Testis (tissue), 3 donors: ENCODE results near the gene REV3L. TPM values are rescaled to one million over a fixed set of nuclear protein-coding genes. Genes with fewer than 3 reads are reported as not detected.

ENCODE experiments used
- DNase-seq: peaks from one replicate; pipeline ENCODE4 v3.0.0-alpha.2; 2019
- H3K27ac ChIP-seq, 2 donors: fragments of 200-600 bp; sonication (generic); one replicate each; pipeline ENCODE4 v1.5.1; 2019
- H3K27me3 ChIP-seq: fragments of 200-600 bp; sonication (generic); one replicate; pipeline ENCODE4 v1.5.1; 2019
- H3K36me3 ChIP-seq: fragments of 200-600 bp; sonication (generic); one replicate; pipeline ENCODE4 v1.5.1; 2017; ENCODE audit warnings: low read depth; ENCODE audit errors: missing control alignments
- H3K4me1 ChIP-seq: fragments of 200-600 bp; sonication (generic); one replicate; pipeline ENCODE4 v1.5.1; 2019
- H3K4me3 ChIP-seq, 2 donors: fragments of 200-600 bp; sonication (generic); one replicate each; pipeline ENCODE4 v1.5.1; 2017 to 2019
- H3K9me3 ChIP-seq: fragments of 200-600 bp; sonication (generic); one replicate; pipeline ENCODE4 v1.5.1; 2017
- POLR2A ChIP-seq: fragments of 450-650 bp; IDR thresholded peaks from one replicate; pipeline ENCODE4 v1.6.1; 2017; ENCODE audit warnings: antibody characterized with exemption, mild to moderate bottlenecking, moderate library complexity
- WGBS, 2 donors: methylation state at CpG; one replicate each; pipeline ENCODE4 v1.1.5; 2018; 5-methylcytosine and 5-hydroxymethylcytosine counted together
- intact Hi-C: fragments of 100-400 bp; cut with DNase I; formaldehyde crosslinking; loops from one replicate; pipeline ENCODE4 v1.15.1; 2023; ENCODE audit warnings: low total_unique reads
- polyA plus RNA-seq: library from polyadenylated mRNA; stranded (reverse); fragments of 350-450 nt; fragmentation: Illumina TruSeq; extraction: RNeasy Lipid Tissue Mini Kit (QIAGEN cat#74804); gene quantifications from one replicate; pipeline ENCODE4 v1.2.3, GENCODE V29; 2014; ENCODE audit warnings: low read depth, low replicate concordance; ENCODE audit not compliant: insufficient read depth
- total RNA-seq, 2 donors: library from RNA; depleted of rRNA; stranded (reverse); fragments of >200 nt; gene quantifications; one replicate each; pipeline ENCODE4 v1.2.3, GENCODE V29; 2016
- TF ChIP-seq, protein P1 (sequence below), 3 experiments: fragments of 450-650 bp in 2 of 3; fragments of 200-600 bp in 1 of 3; sonication (generic) in 1 of 3; IDR thresholded peaks; one replicate each; pipeline ENCODE4 v1.5.1; 2016 to 2019; ENCODE audit warnings: antibody characterized with exemption in 3 of 3, mild to moderate bottlenecking in 2 of 3, moderate library complexity in 1 of 3

The REV3L gene
- total and polyA plus RNA-seq, 3 donors from 2014 or later: 11.1 to 56.8 (median 48.8) TPM

GRCh38 chr6:111447051-111447450 is 36.0 kb downstream of the REV3L start:
- Histone ChIP-seq H3K27ac (no peak overlapping the region), H3K4me3 (no peak overlapping the region), H3K27me3 (no peaks in the 10 kb centered on the region), H3K9me3 (no peaks in the 10 kb centered on the region), H3K36me3 (no peaks in the 10 kb centered on the region), H3K4me1 (peaks cover 4% of the 10 kb centered on the region)
- no peak for DNase-seq
- intact Hi-C loops: no loop called here
- no peak for TF ChIP-seq POLR2A
- TF ChIP-seq, protein P1, sequence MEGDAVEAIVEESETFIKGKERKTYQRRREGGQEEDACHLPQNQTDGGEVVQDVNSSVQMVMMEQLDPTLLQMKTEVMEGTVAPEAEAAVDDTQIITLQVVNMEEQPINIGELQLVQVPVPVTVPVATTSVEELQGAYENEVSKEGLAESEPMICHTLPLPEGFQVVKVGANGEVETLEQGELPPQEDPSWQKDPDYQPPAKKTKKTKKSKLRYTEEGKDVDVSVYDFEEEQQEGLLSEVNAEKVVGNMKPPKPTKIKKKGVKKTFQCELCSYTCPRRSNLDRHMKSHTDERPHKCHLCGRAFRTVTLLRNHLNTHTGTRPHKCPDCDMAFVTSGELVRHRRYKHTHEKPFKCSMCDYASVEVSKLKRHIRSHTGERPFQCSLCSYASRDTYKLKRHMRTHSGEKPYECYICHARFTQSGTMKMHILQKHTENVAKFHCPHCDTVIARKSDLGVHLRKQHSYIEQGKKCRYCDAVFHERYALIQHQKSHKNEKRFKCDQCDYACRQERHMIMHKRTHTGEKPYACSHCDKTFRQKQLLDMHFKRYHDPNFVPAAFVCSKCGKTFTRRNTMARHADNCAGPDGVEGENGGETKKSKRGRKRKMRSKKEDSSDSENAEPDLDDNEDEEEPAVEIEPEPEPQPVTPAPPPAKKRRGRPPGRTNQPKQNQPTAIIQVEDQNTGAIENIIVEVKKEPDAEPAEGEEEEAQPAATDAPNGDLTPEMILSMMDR (IDR thresholded peaks at IDR 0.05): no peak
- WGBS, 2 donors: 88 to 89% methylated on average over 5 of the region's 5 CpGs

DNA sequence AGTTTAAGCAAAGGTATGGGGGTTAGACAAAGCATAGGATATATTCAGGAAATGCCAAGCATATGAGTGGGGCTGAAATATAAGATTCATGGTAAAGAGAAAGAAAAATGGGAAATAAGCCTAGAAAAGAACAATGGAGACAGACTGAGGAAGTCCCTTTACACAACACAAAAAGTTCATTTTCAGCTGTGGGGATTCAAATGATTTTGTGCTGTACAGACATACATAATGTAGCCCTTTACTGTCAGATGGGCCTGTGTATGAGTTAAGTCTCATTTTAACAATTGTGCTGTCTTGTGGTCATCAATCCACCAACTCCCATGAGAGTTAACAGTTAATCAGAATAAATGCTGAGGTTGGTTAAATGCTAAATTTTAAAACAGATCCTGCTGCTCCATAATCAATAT is 37.2 kb downstream of the REV3L start:
- intact Hi-C loops: no loop called here
- Histone ChIP-seq H3K27me3 (no peaks in the 10 kb centered on the region), H3K9me3 (no peaks in the 10 kb centered on the region), H3K4me1 (peaks cover 2% of the 10 kb centered on the region), H3K36me3 (no peaks in the 10 kb centered on the region), H3K4me3 (no peak overlapping the region), H3K27ac (no peak overlapping the region)
- no peak for TF ChIP-seq POLR2A
- TF ChIP-seq, protein P1 (IDR thresholded peaks at IDR 0.05): no peak
- DNase-seq: no peak

DNA sequence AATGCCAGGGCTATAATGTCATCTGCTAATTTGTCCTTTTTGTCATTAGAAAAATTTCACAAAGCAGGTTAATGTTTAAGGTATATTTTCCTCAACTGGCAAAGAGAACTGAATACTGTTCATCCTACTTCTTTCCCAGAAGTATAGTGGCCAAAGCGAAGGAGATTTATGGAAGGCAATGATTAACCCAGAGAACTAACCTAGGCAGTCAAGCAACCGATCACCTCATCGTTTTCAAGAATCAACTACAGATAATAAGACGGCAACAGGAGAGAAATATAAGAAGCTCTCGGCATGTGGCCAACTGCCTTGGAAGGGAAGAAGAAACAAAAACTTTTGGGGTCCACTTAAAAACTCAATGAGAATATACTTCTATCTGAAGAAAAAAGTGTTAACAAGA is 38.2 kb downstream of the REV3L start:
- H3K27ac ChIP-seq: no peak overlapping the region
- WGBS, 2 donors: 92 to 99% methylated on average over 5 of the region's 5 CpGs

GRCh38 chr6:111441678-111442243 is 41.3 kb downstream of the REV3L start:
- WGBS, 2 donors: 71 to 81% methylated on average over 5 of the region's 5 CpGs
- Histone ChIP-seq H3K4me3 (no peak overlapping the region), H3K27me3 (no peaks in the 10 kb centered on the region), H3K36me3 (no peaks in the 10 kb centered on the region), H3K4me1 (no peaks in the 10 kb centered on the region), H3K9me3 (no peaks in the 10 kb centered on the region), H3K27ac (no peak overlapping the region)
- DNase-seq: no peak
- intact Hi-C loops: no loop called here
- TF ChIP-seq, protein P1 (IDR thresholded peaks at IDR 0.05): no peak
- no peak for TF ChIP-seq POLR2A

More for the DNA sequence above, 38.2 kb downstream of the REV3L start:
- no peak overlapping the region for H3K4me3 ChIP-seq
- DNase-seq: no peak
- H3K4me1 ChIP-seq: no peaks in the 10 kb centered on the region
- no peaks in the 10 kb centered on the region for H3K27me3 ChIP-seq
- TF ChIP-seq, protein P1 (IDR thresholded peaks at IDR 0.05): no peak
- no peak for TF ChIP-seq POLR2A
- intact Hi-C loops: no loop called here
- no peaks in the 10 kb centered on the region for H3K9me3 ChIP-seq
- no peaks in the 10 kb centered on the region for H3K36me3 ChIP-seq

- Histone ChIP-seq H3K4me1 (no peaks in the 10 kb centered on the region), H3K9me3 (no peaks in the 10 kb centered on the region), H3K36me3 (no peaks in the 10 kb centered on the region), H3K27ac (no peak overlapping the region), H3K27me3 (no peaks in the 10 kb centered on the region), H3K4me3 (no peak overlapping the region)
- 85 to 90% methylated on average over 4 of the region's 4 CpGs for WGBS, 2 donors
- TF ChIP-seq, protein P1 (IDR thresholded peaks at IDR 0.05): no peak
- TF ChIP-seq POLR2A: no peak
- no peak for DNase-seq
- intact Hi-C loops: no loop called here
These were observed 43.8 kb downstream of the REV3L start for GRCh38 chr6:111439171-111439570.
